GM21367 (cell line): ENCODE data around the gene CMTR1.
"Not testable (repeated sequence)": the region's sequence is repeated elsewhere in the genome, so short reads cannot be mapped to it uniquely, and the experiment has no call there.

Source experiments
- ATAC-seq: cut with Tn5 transposase; IDR thresholded peaks from one replicate; pipeline ENCODE4 v1.9.1; 2021; ENCODE audit not compliant: unreplicated experiment

Gene CMTR1, protein sequence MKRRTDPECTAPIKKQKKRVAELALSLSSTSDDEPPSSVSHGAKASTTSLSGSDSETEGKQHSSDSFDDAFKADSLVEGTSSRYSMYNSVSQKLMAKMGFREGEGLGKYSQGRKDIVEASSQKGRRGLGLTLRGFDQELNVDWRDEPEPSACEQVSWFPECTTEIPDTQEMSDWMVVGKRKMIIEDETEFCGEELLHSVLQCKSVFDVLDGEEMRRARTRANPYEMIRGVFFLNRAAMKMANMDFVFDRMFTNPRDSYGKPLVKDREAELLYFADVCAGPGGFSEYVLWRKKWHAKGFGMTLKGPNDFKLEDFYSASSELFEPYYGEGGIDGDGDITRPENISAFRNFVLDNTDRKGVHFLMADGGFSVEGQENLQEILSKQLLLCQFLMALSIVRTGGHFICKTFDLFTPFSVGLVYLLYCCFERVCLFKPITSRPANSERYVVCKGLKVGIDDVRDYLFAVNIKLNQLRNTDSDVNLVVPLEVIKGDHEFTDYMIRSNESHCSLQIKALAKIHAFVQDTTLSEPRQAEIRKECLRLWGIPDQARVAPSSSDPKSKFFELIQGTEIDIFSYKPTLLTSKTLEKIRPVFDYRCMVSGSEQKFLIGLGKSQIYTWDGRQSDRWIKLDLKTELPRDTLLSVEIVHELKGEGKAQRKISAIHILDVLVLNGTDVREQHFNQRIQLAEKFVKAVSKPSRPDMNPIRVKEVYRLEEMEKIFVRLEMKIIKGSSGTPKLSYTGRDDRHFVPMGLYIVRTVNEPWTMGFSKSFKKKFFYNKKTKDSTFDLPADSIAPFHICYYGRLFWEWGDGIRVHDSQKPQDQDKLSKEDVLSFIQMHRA

DNA sequence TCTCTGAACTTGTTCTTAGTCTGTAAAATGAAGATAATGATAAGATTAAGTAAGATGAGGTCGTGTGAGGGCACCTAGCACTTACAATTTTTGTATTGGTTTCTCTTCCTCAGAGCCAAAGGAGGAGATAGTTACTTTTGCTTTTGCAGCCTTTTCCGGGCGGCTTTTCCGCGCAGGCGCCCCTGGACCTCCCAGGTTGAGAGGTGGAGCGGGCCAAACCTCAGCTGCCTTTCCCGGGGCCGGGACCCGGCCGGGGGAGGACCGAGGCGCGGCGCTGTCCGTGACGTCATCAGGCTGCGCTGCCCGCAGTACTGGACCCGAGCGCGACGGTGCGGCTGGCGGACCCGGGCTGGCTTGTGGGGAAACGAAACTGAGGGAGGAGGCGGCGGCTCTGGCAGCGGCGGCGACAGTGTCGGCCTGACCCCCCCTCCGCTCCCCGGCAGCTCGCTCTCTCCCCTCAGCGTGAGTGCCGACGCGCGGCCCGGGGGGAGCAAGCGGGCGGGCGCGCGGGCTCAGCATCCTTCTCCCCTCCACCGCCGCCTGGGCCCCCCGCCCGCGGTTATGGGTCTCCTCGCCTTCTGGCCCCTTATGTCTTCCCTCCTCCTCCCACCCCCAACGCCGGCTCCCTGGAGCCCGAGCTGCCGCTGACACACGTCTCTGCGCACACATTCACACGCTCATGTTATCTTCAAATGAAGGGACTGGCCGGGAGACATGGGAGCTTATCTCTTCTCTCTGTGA is at the start of gene CMTR1:
Gene CMTR1, plus strand, starts transcription at position 306 of the 741 bp plus-strand sequence. CDS start 2,409 bp downstream, outside the sequence.
- ATAC-seq: peak; percentile 74

DNA sequence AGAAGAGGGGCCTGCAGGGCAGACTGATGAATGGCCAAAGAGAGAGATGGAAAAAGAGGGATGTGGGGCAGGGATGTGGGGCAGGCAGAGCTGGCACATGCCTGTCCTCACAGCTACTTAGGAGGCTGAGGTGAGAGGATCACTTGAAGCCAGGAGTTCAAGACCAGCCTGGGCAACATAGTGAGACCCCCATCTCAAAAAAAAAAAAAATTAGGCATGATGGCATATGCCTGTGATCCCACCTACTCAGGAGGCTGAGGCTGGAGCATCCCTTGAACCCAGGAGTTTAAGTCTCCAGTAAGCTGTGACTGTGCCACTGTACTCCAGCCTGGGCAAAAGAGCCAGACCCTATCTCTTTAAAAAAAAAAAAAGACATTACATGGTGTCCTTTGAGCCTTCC is 44.4 kb upstream of the CMTR1 start:
- no peak for ATAC-seq

DNA sequence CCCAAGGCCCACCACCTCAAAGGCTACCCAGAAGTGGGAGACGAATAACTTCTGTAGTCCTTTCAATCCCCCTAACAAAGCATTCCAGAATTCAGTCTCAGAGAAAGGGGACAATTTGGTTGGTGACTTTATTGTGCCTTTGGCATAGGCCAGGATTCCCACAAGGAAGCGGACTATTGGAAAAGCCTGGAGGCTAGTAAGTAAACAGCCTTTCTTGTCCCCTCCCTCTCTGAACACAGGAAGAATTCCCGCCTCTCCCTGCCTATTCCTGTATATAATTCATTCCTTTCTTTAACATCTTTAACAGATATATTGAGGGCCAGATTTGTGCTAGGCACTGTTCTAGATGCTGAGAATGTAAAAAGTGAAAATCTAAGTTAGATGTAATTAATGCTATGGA is 43.2 kb upstream of the CMTR1 start:
- ATAC-seq: no peak

DNA sequence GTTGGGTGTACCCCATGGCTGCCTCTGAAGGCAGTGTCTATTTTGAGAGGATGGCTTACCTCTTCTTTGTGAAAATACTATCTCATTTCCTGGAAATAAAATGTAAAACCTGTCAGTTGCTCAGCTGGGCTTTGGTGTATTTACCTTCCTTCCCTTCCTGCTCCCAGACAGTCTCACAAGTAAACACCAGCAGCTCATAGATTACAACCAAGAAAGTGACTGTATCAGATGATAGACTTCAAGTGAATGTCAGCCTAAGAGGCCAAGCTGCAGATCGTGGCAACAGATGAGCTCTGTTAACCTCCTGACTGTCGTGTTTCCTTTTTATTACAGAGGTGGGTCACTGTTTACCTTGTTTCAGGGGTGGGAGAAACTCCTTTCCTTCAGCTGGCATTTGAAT is 41.9 kb upstream of the CMTR1 start:
- ATAC-seq: no peak

DNA sequence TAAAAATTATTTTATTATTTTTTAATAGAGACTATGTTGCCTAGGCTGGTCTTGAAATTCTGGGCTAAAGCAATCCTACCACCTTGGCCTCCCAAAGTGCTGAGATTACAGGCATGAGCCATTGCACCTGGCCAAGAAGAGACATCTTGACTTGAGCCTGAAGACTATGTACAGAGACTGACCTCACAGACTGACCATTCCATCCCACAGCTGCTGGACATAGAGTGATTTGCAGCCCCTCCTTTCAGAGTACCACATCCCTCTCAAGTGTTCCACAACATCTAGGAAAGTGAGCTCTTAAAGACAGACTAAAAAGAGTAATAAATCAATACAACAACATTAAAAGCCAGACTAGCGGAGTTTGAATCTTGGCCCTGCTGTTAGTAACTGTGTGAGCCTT is 40.2 kb upstream of the CMTR1 start:
- no peak for ATAC-seq

DNA sequence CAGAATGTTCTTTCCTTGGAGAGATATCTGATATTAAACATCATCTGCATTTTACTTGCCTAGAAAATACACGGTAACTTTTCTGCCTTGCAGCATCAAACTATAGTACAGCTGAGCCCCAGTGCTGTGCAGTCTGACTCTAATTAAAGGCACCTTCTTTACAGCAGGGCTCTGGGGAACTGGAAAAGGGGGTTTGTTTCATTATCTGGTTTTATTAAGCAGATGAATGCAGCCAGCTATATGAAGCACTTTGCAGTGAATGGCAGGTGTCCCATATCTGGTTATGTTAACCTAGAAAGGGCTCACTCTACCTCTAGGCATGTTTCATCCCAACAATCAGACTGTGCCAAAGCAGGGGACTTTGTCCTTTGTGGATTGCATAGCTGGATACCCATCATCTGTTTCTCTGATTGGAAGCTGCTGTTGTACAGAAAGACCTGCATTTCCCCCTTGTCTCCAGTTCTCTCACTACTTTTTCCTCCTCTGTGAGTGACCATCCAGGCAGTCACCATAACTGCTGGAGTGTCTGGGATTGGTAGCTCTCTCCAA is 39.6 kb upstream of the CMTR1 start:
- no peak for ATAC-seq

DNA sequence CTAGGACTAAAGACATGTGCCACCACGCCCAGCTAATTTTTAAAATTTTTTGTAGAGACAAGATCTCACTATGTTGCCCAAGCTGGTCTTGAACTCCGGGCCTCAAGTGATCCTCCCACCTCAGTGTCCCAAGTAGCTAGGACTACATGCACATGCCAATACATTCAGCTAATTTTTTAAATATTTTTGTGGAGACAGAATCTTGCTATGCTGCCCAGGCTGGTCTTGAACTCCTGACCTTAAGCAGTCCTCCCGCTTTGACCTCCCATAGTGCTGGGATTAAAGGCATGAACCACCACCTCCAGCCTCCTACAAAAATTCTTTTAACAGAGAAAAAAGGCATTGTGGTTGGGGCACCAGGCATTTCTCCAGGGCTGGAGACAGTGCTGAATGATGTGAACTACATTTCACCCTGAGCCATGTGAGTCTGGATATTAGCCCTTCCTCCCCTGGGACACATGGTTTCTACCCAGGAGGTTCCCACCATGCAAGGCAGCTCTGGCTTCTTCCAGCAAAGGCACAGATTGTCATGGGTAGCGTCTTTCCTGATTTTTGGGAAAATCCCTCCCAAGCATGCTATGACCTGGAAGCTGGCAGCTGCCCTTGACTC is 36.3 kb upstream of the CMTR1 start:
- ATAC-seq: no peak

DNA sequence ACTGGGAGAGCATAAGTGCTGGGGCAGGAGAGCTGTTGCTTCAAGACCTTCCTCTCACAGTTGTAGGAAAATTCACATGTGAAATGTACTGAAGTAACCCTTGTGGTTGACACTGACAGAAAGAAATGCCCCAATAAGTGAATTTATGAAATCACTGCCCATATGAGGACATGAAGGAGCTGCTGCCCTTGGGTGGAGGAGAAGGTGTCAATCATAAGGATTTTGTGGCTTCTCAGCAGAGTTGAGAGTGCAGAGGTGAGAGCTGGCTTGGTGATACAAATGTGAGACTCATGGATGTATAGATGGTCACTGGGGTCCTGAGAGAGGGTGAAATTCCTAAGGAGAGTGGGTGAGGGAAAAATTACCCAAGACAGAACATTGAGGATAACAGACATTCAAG is 33.9 kb upstream of the CMTR1 start:
- no peak for ATAC-seq

DNA sequence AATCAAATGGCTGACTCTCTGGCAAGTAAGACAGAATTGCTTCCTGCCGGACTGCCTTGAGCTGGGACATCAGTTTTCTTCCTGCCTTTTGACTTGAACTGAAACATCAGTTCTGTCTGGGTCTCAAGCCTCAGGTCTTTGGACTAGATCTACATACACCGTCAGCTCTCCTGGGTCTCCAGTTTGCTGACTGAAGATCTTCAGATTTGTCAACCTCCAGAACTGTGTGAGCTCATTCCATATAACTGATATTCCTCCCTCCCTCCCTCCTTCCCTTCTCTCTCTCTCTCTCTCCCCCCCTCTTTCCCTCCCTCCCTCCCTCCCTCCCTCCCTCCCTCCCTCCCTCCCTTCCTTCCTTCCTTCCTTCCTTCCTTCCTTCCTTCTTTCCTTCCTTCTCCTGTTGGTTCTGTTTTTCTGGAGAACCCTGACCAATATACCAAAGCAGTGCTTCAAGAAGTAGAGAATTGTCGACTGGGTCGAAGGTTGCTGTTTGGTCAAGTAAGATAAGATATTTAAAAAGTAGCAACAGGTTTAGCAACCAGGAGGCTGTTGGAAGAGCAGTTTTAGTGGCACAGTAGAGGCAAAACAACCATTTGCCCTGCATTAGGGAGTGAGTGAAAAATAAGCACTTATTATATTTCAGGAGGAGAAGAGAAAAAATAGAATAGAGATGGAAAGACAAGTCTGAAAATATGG is 33.1 kb upstream of the CMTR1 start:
- ATAC-seq: no peak

DNA sequence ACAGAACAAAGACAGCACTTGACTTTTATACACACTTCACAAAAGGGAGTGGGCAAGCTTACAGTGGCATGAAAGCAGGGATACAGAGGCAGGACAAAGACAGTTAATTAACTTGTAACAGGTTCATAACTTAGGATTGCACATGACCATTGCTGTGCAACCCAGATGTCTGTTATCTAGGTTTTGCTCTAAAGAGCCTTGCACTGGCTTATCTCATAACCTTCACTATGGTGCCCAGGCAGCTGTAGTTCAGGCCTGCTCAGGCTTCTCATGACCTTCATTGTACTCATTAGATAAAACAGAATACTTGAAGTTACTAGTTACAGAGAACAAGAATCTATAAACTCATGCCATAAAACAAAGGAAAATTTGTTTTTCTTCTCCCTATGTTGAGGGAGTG is 31.4 kb upstream of the CMTR1 start:
- ATAC-seq: not testable (repeated sequence)

DNA sequence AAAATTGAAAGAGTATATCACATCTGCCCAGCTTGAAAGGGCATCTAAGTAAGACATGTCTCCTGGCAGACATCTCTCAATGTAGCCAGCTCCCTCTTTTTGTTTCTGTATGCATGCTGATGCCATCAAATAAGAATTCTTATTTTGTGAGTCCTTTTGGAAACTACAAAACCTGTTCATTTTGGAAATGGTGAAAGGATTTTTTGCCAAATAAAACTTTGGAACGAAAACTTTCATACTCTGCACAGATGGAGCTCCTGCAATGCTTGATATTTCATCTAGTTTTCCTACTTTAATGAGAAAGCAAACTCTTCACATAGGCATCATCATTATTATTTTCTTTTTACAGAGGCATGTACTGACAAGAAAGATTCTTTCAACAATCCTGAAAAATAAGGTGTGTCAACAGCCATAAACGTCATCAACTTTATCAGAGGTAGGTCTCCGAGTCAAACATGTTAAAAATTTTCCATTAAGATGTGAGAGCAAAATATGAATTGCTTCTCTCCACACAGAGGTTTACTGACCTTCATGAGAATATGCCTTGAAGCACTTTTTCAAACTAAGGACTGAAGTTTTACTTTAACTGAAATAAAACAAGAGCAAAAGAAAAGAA is 26.2 kb upstream of the CMTR1 start:
- no peak for ATAC-seq

DNA sequence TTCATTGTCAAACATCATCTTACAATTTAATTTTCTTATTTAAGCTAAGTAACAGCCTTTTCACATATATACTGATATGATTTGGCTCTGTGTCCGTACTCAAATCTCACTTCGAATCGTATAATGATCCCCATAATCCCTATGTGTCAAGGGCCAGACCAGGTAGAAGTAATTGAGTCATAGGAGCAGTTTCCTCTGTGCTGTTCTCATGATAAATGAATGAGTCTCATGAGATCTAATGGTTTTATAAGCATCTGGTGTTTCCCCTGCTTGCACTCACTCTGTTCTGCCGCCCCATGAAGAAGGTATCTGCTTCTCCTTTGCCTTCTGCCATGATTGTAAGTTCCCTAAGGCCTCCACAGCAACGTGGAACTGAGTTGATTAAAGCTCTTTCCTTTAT is 25.1 kb upstream of the CMTR1 start:
- no peak for ATAC-seq

DNA sequence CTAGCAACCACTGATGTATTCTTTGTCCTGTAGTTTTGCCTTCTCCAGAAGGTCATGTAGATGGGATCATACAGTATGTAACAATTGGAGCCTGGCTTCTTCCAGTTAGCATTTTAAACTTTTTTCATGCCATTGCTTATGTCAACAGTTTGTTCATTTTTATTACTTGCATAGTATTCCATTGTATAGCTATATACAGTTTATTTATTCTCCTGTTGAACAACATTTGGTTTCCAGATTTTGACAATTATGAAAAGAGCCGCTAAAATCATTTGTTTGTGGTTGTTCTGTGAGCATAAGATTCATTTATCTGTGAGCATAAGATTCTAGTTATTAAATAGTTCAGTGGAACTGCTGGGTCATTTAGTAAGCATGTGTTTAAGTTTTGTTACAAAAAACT is 23.5 kb upstream of the CMTR1 start:
- ATAC-seq: no peak

DNA sequence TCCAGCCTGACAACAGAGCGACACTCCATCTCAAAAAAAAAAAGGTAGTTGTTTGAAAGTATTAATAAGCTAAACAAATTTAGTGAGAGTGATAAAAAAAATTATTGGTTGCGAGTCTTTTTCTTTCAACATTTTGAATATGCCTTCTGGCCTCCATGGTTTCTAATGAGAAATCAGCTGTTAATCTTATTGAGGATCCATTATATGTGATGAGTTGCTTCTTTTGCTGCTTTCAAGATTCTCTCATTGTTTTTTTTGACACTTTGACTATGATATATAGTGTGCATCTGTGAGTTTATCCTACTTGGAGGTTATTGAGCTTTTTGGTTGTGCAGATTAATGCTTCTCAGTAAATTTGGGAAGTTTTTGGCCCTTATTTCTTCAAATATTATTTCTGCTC is 15.6 kb upstream of the CMTR1 start:
- no peak for ATAC-seq

DNA sequence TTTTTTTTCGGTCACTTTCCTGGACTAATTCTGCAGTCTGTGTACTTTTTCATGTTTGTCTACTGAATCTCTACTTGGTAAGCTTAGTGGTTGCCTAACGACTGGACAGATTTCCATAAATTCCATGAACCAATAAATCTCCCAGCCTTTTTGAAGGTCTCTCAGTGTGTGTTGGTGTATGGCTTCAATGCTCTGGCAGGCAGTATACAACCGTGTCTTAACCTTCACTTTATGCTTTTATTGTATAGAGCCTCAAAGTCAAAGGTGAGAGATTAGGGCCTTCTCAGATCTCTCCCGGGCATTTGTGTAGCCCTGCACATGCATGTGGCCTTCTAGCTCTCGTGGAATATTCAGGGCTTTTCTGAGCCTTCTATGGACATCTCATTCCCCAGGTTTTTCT is 14.3 kb upstream of the CMTR1 start:
- ATAC-seq: no peak

DNA sequence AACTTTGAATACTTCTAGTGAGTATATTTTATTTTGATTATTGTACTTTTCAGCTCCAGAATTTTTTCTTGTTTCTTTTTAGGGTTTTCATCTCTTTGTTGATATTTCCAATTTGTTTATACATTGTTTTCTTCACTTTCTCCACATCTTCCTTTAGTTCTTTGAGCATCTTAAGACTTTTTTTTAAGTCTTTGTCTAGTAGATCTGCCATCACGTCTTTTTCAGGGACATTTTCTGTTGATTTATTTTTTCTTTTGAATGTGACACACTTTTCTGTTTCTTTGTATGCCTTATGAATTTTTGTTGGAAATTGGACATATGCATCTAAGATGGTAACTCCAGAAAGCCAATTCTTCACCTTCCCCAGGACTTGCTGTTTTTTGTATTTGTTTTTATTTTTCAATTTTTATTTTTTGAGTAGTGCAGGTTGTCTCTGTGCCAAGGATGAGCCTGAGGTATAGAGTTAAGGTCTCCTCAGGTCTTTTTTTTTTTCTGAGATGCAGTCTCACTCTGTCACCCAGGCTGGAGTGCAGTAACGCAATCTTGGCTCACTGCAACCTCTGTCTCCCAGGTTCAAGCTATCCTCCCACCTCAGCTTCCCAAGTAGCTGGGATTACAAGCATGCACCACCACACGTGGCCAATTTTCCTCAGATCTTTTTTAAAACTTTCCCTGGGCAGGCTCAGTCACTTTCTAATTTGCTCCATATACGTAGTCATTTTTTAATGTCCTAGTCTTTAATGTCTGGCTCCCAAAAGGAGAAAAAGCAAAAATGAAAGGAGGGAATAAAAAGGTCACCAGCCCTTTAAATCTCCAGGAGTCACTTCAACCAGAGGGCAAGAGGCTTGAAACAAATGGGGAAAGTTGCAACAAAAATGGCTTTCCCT is 6.7 kb upstream of the CMTR1 start:
- no peak for ATAC-seq

DNA sequence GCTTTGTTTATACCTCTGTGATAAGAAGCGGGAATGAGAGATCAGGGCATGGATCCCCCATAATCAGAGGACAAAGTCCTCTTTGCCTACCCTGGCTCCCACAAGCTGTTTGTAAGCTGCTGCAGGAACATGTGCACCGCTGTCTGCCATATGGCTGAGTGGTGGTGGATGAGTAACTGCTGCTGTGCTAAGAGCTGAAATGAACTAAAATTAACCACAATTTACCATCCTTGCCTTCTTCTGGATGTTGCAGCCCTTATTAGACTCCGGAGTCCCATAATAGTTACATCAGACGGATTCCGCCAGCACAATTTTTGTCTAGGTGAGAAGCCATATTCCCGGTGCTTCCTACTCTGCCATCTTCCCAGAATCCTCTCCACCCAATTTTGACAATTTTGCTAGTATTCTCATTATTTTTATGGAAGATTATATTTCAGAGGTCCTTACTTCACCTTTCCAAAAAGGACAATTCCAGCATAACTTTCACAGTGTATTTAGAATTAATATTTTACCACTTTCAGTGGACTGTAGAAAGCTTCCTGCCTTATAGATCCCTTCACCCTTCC is 6.0 kb upstream of the CMTR1 start:
- no peak for ATAC-seq

DNA sequence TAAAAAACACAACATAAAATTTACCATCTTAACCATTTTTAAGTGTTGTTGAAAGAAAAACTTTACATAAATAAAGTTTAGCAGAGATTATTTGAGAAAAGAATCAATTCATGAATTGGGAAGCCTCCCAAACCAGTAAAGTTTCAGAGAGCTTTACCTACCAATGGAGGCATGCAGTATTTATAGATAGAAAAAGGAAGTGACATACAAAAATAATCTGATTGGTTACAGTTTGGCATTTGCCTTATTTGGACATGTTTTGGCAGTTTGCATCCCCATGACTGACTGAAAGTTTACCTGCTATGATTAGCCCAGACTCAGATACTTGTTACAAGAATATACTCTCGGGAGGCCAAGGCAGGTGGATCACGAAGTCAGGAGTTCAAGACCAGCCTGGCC is 3.7 kb upstream of the CMTR1 start:
- no peak for ATAC-seq

DNA sequence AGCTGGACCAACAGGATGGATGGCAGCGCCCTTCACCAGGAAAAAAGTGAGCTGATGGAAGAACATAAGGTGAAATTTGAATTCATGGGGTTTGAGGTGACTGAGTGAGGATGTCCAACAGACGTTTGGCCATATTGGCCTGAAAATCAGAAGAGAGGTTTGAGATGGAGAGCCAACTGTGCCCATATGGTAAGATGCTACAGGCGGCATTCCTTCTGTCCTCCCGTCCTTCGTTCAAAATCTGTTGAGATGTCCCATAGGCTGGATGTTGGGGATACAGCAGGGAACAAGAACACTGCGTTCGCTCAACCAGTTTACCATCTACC is 468 bp upstream of the CMTR1 start:
- ATAC-seq: peak; percentile 2
